PC-3 (cell line): ENCODE data around the gene IQCN.

Source experiments
- EZH2 ChIP-seq: fragments of 300-600 bp; sonication (generic); IDR thresholded peaks from one replicate; pipeline ENCODE4 v1.6.1; 2017; ENCODE audit warnings: antibody characterized with exemption, mild to moderate bottlenecking, low read length; ENCODE audit not compliant: unreplicated experiment
- EZH2phosphoT487 ChIP-seq: fragments of 300-600 bp; sonication (generic); IDR thresholded peaks from 2 replicates; pipeline ENCODE4 v1.6.1; 2018; ENCODE audit warnings: mild to moderate bottlenecking, antibody characterized with exemption, low read length, borderline replicate concordance
- TF ChIP-seq, protein P1 (sequence below): fragments of 300-600 bp; sonication (generic); conservative IDR thresholded peaks from 2 replicates; pipeline ENCODE4 v1.5.1; 2017; ENCODE audit warnings: antibody characterized with exemption, low read depth, mild to moderate bottlenecking, low read length

DNA sequence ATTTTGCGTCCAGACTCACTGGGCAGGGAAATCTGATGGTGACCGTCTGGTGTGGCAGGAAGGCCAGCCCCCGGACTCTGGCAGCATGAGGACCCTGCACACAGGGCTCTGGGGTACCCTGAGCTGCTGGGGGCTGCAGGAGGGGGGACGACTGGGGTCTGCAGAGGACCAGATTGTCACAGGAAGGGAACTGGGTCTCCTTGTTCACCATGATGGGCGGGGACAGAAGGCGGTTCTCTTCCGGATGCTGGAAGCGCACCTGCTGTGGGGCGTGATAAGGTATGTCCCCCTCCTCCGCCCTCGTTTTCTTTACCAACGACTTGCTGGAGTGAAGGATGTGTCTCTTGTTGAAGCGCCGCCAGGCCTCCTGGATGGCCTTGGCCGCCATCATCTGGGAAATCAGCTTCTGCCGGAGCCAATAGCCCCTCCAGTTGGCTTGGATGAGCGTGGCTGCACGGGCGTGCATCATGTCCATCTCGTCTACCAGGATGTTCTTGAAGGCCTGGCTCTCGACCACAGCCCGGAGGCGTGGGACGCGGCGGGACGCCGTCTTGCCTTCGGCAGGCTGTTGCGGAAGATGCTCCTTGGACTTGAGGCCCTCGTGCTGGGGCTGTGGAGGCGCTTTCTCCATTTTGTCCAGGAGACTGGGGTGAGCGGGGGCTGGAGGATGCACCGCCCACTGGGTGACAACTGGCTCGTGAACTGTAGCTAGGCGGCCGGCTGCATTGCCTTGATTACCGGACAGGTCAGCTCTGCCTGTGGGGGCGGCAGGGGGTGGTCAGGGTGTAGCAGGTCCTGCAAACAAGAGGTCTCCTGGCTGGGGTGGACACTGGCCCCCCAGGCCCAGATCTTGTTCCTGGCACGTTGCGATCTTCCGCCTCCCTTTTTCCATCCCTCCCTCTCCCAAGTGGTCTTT, 7.2 kb downstream of the IQCN start:
- TF ChIP-seq, protein P1, sequence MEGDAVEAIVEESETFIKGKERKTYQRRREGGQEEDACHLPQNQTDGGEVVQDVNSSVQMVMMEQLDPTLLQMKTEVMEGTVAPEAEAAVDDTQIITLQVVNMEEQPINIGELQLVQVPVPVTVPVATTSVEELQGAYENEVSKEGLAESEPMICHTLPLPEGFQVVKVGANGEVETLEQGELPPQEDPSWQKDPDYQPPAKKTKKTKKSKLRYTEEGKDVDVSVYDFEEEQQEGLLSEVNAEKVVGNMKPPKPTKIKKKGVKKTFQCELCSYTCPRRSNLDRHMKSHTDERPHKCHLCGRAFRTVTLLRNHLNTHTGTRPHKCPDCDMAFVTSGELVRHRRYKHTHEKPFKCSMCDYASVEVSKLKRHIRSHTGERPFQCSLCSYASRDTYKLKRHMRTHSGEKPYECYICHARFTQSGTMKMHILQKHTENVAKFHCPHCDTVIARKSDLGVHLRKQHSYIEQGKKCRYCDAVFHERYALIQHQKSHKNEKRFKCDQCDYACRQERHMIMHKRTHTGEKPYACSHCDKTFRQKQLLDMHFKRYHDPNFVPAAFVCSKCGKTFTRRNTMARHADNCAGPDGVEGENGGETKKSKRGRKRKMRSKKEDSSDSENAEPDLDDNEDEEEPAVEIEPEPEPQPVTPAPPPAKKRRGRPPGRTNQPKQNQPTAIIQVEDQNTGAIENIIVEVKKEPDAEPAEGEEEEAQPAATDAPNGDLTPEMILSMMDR = no peak
- TF ChIP-seq EZH2 = no peak
- TF ChIP-seq EZH2phosphoT487 = no peak
